Type B pancreatic cell (in vitro differentiated cells): ENCODE data around the gene YTHDC2. TPM values are rescaled to one million over a fixed set of nuclear protein-coding genes. Genes with fewer than 3 reads are reported as not detected.

Experiments
- DNase-seq: peaks from one replicate; pipeline ENCODE4 v3.0.0; 2021; ENCODE audit warnings: mixed read lengths; ENCODE audit not compliant: unreplicated experiment; ENCODE audit errors: extremely low spot score
- H3K27ac Mint-ChIP-seq: 2 replicates; pipeline ENCODE4 v1.8.0; 2021; ENCODE audit warnings: mild to moderate bottlenecking, mixed read lengths
- H3K27me3 Mint-ChIP-seq: 2 replicates; pipeline ENCODE4 v1.8.0; 2021; ENCODE audit warnings: mixed read lengths
- H3K36me3 Mint-ChIP-seq: 2 replicates; pipeline ENCODE4 v1.8.0; 2021; ENCODE audit warnings: mixed read lengths
- H3K4me1 Mint-ChIP-seq: one replicate; pipeline ENCODE4 v1.8.0; 2021; ENCODE audit warnings: mixed read lengths; ENCODE audit not compliant: unreplicated experiment
- H3K4me3 Mint-ChIP-seq: 2 replicates; pipeline ENCODE4 v1.8.0; 2021; ENCODE audit warnings: mild to moderate bottlenecking, mixed read lengths
- H3K9me3 Mint-ChIP-seq: 2 replicates; pipeline ENCODE4 v1.8.0; 2021; ENCODE audit warnings: mixed read lengths
- total RNA-seq: library from RNA; stranded (reverse); gene quantifications from 2 replicates; pipeline ENCODE4 v1.2.1, GENCODE V29; 2021; ENCODE audit warnings: low replicate concordance
- TF ChIP-seq, protein P1 (sequence below): fragments of 200-600 bp; sonication (generic); conservative IDR thresholded peaks from 2 replicates; pipeline ENCODE4 v1.5.0; 2021; ENCODE audit warnings: antibody characterized with exemption, mild to moderate bottlenecking

YTHDC2 gene
- total RNA-seq, 1 donor from 2014 or later: 30.4 TPM

DNA sequence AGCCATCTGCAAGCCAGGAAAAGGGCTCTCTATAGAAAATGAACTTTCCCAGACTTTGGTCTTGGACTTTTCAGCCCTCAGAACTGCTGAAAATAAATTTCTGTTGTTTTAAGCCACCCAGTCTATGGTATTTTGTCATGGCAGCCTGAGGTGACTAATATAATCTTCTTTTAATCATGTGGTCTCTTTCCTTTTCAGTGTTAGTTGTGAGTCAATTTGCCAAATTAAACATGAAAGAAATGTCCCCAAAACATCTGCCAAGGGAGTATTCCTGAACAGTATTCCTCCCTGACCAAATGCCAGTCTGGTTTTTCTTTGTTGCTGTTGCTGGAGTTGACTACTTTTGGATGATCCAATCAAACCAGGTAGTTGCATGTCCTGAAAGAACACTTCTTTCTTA lies 4.7 kb upstream of the YTHDC2 start:
- Mint-ChIP-seq H3K36me3 (no peaks in the 10 kb centered on the region), H3K9me3 (peaks cover 7% of the 10 kb centered on the region), H3K27ac (no peak overlapping the region), H3K4me3 (no peak overlapping the region), H3K27me3 (peaks cover 12% of the 10 kb centered on the region), H3K4me1 (peaks cover 5% of the 10 kb centered on the region)
- DNase-seq: no peak
- TF ChIP-seq, protein P1, sequence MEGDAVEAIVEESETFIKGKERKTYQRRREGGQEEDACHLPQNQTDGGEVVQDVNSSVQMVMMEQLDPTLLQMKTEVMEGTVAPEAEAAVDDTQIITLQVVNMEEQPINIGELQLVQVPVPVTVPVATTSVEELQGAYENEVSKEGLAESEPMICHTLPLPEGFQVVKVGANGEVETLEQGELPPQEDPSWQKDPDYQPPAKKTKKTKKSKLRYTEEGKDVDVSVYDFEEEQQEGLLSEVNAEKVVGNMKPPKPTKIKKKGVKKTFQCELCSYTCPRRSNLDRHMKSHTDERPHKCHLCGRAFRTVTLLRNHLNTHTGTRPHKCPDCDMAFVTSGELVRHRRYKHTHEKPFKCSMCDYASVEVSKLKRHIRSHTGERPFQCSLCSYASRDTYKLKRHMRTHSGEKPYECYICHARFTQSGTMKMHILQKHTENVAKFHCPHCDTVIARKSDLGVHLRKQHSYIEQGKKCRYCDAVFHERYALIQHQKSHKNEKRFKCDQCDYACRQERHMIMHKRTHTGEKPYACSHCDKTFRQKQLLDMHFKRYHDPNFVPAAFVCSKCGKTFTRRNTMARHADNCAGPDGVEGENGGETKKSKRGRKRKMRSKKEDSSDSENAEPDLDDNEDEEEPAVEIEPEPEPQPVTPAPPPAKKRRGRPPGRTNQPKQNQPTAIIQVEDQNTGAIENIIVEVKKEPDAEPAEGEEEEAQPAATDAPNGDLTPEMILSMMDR: no peak

DNA sequence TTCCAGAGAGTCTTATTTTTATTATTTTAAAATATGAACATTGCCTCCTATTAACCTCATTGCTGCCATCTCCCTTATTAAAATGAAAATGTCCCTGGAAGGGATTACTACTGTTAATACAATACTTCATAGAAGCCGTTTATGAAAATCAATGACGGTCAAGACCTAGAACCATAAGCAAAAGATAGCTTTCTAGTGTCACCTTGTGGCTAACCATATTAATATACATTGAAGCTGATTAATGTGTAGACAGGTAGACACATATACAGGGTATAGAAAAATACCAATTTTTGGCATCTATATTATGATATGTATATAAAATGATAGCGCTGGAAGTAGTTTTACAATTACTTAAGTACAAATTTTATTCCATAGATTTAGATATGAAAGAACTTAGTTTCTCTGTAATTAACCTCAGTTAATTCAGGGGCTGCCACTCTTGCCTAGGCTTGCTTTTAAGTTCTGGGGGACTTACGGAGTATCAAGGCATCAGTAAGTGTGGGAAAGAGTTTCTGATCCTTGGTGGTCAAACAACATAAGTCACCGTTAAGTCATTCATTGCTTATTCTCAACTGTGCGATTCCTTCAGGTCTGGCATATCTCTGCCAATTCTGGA lies 2.5 kb upstream of the YTHDC2 start:
- Mint-ChIP-seq H3K27me3 (peaks cover 12% of the 10 kb centered on the region), H3K36me3 (peaks cover 5% of the 10 kb centered on the region)
- no peak for DNase-seq

DNA sequence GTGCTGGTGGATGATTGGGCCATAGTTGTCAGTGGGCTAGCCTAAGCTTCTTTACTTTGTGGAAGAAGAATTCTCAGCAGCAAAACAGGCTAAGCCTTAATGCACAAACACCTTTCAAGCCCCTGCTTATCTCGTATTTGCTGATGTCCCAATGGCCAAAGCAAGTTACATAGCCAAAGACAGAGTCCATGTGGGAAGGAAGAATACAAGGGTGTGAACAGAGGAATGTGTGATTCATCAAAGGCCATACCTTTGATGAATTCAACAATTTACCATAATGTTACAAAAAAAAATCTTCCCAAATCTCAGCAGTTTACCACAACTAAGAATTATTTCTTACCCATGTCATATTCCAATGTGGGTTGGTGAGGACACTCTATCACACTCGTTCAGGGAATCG lies 1.2 kb upstream of the YTHDC2 start:
- H3K4me1 Mint-ChIP-seq: peaks cover 22% of the 10 kb centered on the region
- peaks cover 12% of the 10 kb centered on the region for H3K27me3 Mint-ChIP-seq
- no peak for DNase-seq
- H3K27ac Mint-ChIP-seq: no peak overlapping the region
- H3K9me3 Mint-ChIP-seq: peaks cover 7% of the 10 kb centered on the region
- H3K4me3 Mint-ChIP-seq: peak overlapping the region; percentile 62
- TF ChIP-seq, protein P1: no peak
- H3K36me3 Mint-ChIP-seq: peaks cover 10% of the 10 kb centered on the region

More for the DNA sequence above, 2.5 kb upstream of the YTHDC2 start:
- Mint-ChIP-seq H3K27ac (no peak overlapping the region), H3K9me3 (peaks cover 7% of the 10 kb centered on the region), H3K4me1 (peaks cover 19% of the 10 kb centered on the region), H3K4me3 (no peak overlapping the region)
- TF ChIP-seq, protein P1: peak; percentile 65

DNA sequence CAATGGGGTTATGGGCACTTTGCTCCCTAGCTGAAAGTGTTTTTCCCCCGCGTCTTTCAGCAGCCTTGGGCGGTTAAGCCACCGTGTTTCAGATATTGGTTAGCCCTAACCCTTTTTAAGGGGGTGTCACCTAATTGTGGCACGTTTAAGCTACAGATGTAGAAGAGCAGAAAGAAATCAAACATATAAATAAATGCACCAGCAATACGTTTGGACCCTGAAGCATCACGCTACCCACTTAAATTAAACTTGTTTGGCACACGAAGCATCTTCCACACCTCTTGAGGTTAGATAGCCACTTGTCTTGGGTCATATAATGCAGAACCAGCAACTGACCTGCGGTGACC lies 768 bp downstream of the YTHDC2 start:
- H3K4me1 Mint-ChIP-seq: peaks cover 22% of the 10 kb centered on the region
- peaks cover 10% of the 10 kb centered on the region for H3K36me3 Mint-ChIP-seq
- peak overlapping the region; percentile 91 for H3K4me3 Mint-ChIP-seq
- H3K27me3 Mint-ChIP-seq: peaks cover 8% of the 10 kb centered on the region
- no peak for DNase-seq
- TF ChIP-seq, protein P1: no peak
- peak overlapping the region; percentile 87 for H3K27ac Mint-ChIP-seq
- H3K9me3 Mint-ChIP-seq: peaks cover 7% of the 10 kb centered on the region

DNA sequence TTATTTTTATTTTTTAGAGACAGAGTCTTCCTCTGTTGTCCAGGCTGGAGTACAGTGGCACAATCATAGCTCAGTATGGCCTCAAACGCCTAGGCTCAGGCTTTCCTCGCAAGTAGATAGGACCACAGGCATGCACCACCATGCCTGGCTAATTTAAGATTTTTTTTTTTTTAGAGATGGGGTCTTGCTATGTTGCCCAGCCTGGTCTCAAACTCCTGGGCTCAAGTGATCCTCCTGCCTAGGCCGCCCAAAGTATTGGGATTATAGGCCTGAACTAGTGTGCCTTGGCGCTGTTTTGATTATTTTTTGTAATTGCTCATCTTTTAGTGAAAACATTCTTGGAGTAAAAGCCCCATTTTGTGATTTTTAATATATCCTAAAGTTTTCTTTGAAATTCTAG lies 5.4 kb downstream of the YTHDC2 start:
- Mint-ChIP-seq H3K27ac (no peak overlapping the region), H3K4me1 (peaks cover 20% of the 10 kb centered on the region), H3K9me3 (no peaks in the 10 kb centered on the region), H3K27me3 (no peaks in the 10 kb centered on the region), H3K36me3 (peaks cover 23% of the 10 kb centered on the region), H3K4me3 (no peak overlapping the region)
- no peak for DNase-seq
- TF ChIP-seq, protein P1: no peak
